ENCODE measurements around the gene OMP.

OMP gene

DNA sequence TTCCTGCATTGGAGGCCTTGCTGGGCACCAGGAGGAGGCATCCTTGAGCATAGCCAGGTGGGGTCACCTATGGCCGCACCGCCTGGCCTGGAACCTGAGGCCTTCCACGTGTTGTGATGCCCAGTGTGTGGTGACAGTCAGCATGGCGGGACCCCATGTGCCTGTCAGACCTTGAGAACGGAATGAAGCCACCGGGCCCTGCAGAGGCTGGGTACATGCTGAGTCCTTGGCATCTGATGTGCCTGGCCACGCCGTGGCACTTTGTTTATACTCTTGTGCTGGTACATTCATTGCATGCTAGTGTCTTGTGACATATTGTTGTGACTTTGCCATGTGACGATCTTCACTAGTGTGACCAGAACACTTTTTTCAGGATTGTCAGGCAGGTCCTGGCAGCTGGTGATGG is 16.9 kb downstream of the OMP start:
- Histone ChIP-seq H3K4me1 (ENCODE audit: control insufficient read depth, insufficient read depth, low read length) (no peaks in the 10 kb centered on the region), H3K27me3 (ENCODE audit: control insufficient read depth, insufficient read depth, low read length) (no peaks in the 10 kb centered on the region), H3K9me3 (ENCODE audit: control insufficient read depth, insufficient read depth, low read depth, low read length) (no peaks in the 10 kb centered on the region), H3K9ac (ENCODE audit: low read length) (no peak overlapping the region), H3K36me3 (ENCODE audit: control insufficient read depth, insufficient read depth, low read length) (peaks cover 17% of the 10 kb centered on the region), H3K4me3 (ENCODE audit: low read depth, low read length) (no peak overlapping the region), H3K27ac (ENCODE audit: low read depth, low read length) (no peak overlapping the region)

GRCh38 chr11:77120571-77120970 is 17.9 kb downstream of the OMP start:
- Histone ChIP-seq H3K4me1 (ENCODE audit: control insufficient read depth, insufficient read depth, low read length) (no peaks in the 10 kb centered on the region), H3K4me3 (ENCODE audit: low read depth, low read length) (no peak overlapping the region), H3K27me3 (ENCODE audit: control insufficient read depth, insufficient read depth, low read length) (no peaks in the 10 kb centered on the region), H3K36me3 (ENCODE audit: control insufficient read depth, insufficient read depth, low read length) (peaks cover 17% of the 10 kb centered on the region), H3K9me3 (ENCODE audit: control insufficient read depth, insufficient read depth, low read depth, low read length) (no peaks in the 10 kb centered on the region), H3K27ac (ENCODE audit: low read depth, low read length) (no peak overlapping the region), H3K9ac (ENCODE audit: low read length) (no peak overlapping the region)

- no peak overlapping the region for H3K4me3 ChIP-seq (ENCODE audit: low read depth, low read length)
- H3K27me3 ChIP-seq (ENCODE audit: control insufficient read depth, insufficient read depth, low read length): no peaks in the 10 kb centered on the region
- H3K9me3 ChIP-seq (ENCODE audit: control insufficient read depth, insufficient read depth, low read depth, low read length): no peaks in the 10 kb centered on the region
- no peaks in the 10 kb centered on the region for H3K4me1 ChIP-seq (ENCODE audit: control insufficient read depth, insufficient read depth, low read length)
- H3K36me3 ChIP-seq (ENCODE audit: control insufficient read depth, insufficient read depth, low read length): peaks cover 17% of the 10 kb centered on the region
- H3K27ac ChIP-seq (ENCODE audit: low read depth, low read length): no peak overlapping the region
- H3K9ac ChIP-seq (ENCODE audit: low read length): no peak overlapping the region
These were observed 18.5 kb downstream of the OMP start for GRCh38 chr11:77121096-77121640.

DNA sequence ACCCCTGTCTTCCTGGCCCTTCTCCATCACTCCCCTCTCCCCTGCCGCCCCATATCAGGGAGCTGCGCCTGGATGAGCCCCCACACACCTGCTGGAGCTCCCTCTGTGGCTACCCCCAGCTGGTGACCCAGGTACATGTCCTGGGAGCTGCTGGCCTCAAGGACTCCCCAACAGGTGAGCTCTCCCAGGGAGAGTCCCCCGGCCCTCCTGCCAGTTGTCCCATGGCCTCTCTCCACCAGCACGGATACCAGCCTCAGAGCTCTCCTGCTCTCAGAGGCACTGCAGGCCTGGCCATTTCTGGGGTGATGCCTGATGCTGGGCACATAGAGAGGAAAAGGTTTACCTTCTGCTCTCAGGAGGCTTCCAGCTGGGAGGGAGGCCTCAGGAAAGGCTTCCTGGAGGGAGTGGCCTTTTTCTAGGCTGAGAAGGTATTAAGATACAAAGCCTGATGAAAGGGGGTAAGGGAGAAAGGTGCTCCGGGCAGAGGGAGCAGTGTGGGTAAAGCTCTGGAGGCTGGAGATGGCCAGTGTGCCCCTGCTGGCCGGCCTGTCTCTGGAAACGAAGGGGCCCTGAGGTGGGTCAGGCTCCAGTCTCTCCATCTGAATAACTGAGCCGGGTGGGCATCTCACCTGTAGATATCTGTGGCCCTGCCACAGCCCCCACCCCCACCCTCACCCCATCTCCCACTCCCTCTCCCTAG is 19.4 kb downstream of the OMP start:
- Histone ChIP-seq H3K4me1 (ENCODE audit: control insufficient read depth, insufficient read depth, low read length) (peaks cover 4% of the 10 kb centered on the region; the same call in 1 of the 2 replicates), H3K9me3 (ENCODE audit: control insufficient read depth, insufficient read depth, low read depth, low read length) (no peaks in the 10 kb centered on the region), H3K27ac (ENCODE audit: low read depth, low read length) (no peak overlapping the region), H3K36me3 (ENCODE audit: control insufficient read depth, insufficient read depth, low read length) (peaks cover 17% of the 10 kb centered on the region), H3K4me3 (ENCODE audit: low read depth, low read length) (no peak overlapping the region), H3K9ac (ENCODE audit: low read length) (no peak overlapping the region), H3K27me3 (ENCODE audit: control insufficient read depth, insufficient read depth, low read length) (no peaks in the 10 kb centered on the region)

GRCh38 chr11:77122576-77123212 is 20.1 kb downstream of the OMP start:
- no peaks in the 10 kb centered on the region for H3K9me3 ChIP-seq (ENCODE audit: control insufficient read depth, insufficient read depth, low read depth, low read length)
- no peak overlapping the region for H3K4me3 ChIP-seq (ENCODE audit: low read depth, low read length)
- no peak overlapping the region for H3K9ac ChIP-seq (ENCODE audit: low read length)
- H3K27me3 ChIP-seq (ENCODE audit: control insufficient read depth, insufficient read depth, low read length): no peaks in the 10 kb centered on the region
- H3K36me3 ChIP-seq (ENCODE audit: control insufficient read depth, insufficient read depth, low read length): peaks cover 17% of the 10 kb centered on the region
- H3K27ac ChIP-seq (ENCODE audit: low read depth, low read length): no peak overlapping the region
- peaks cover 7% of the 10 kb centered on the region for H3K4me1 ChIP-seq (ENCODE audit: control insufficient read depth, insufficient read depth, low read length)

GRCh38 chr11:77123591-77123990 is 21.0 kb downstream of the OMP start:
- H3K36me3 ChIP-seq (ENCODE audit: control insufficient read depth, insufficient read depth, low read length): peaks cover 17% of the 10 kb centered on the region
- H3K4me1 ChIP-seq (ENCODE audit: control insufficient read depth, insufficient read depth, low read length): peaks cover 15% of the 10 kb centered on the region
- no peaks in the 10 kb centered on the region for H3K27me3 ChIP-seq (ENCODE audit: control insufficient read depth, insufficient read depth, low read length)
- no peaks in the 10 kb centered on the region for H3K9me3 ChIP-seq (ENCODE audit: control insufficient read depth, insufficient read depth, low read depth, low read length)
- H3K4me3 ChIP-seq (ENCODE audit: low read depth, low read length): no peak overlapping the region
- no peak overlapping the region for H3K9ac ChIP-seq (ENCODE audit: low read length)
- no peak overlapping the region for H3K27ac ChIP-seq (ENCODE audit: low read depth, low read length)

GRCh38 chr11:77124041-77124440 is 21.4 kb downstream of the OMP start:
- H3K4me1 ChIP-seq (ENCODE audit: control insufficient read depth, insufficient read depth, low read length): peaks cover 15% of the 10 kb centered on the region
- no peaks in the 10 kb centered on the region for H3K27me3 ChIP-seq (ENCODE audit: control insufficient read depth, insufficient read depth, low read length)
- H3K27ac ChIP-seq (ENCODE audit: low read depth, low read length): no peak overlapping the region
- no peaks in the 10 kb centered on the region for H3K9me3 ChIP-seq (ENCODE audit: control insufficient read depth, insufficient read depth, low read depth, low read length)
- H3K9ac ChIP-seq (ENCODE audit: low read length): no peak overlapping the region
- H3K4me3 ChIP-seq (ENCODE audit: low read depth, low read length): no peak overlapping the region
- H3K36me3 ChIP-seq (ENCODE audit: control insufficient read depth, insufficient read depth, low read length): peaks cover 17% of the 10 kb centered on the region

DNA sequence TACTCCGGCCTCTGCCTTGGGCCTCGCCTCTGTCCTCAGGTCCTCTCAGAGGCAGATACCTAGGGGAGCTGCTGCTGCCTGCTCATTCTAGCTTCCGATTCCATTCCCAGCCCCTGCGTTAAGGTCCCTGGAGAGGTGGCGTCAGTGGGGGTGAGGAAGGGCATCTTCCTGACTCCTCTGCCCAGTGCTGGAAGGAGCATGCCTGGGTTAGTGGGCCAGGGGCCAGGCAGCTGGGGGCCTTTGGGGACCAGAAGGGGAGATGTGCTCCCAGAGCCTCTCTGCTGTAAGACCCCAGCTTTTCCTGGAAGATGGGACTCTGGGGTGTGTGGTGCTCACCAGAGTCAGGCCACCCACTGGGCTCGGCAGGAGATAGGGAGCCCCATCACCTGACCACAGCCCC is 21.8 kb downstream of the OMP start:
- Histone ChIP-seq H3K27me3 (ENCODE audit: control insufficient read depth, insufficient read depth, low read length) (no peaks in the 10 kb centered on the region), H3K4me3 (ENCODE audit: low read depth, low read length) (no peak overlapping the region), H3K36me3 (ENCODE audit: control insufficient read depth, insufficient read depth, low read length) (peaks cover 15% of the 10 kb centered on the region), H3K4me1 (ENCODE audit: control insufficient read depth, insufficient read depth, low read length) (peaks cover 15% of the 10 kb centered on the region), H3K9me3 (ENCODE audit: control insufficient read depth, insufficient read depth, low read depth, low read length) (no peaks in the 10 kb centered on the region), H3K9ac (ENCODE audit: low read length) (no peak overlapping the region), H3K27ac (ENCODE audit: low read depth, low read length) (no peak overlapping the region)

- H3K27ac ChIP-seq (ENCODE audit: low read depth, low read length): no peak overlapping the region
- H3K4me3 ChIP-seq (ENCODE audit: low read depth, low read length): no peak overlapping the region
- H3K9me3 ChIP-seq (ENCODE audit: control insufficient read depth, insufficient read depth, low read depth, low read length): no peaks in the 10 kb centered on the region
- H3K9ac ChIP-seq (ENCODE audit: low read length): no peak overlapping the region
- peaks cover 15% of the 10 kb centered on the region for H3K4me1 ChIP-seq (ENCODE audit: control insufficient read depth, insufficient read depth, low read length)
- peaks cover 13% of the 10 kb centered on the region for H3K36me3 ChIP-seq (ENCODE audit: control insufficient read depth, insufficient read depth, low read length)
- no peaks in the 10 kb centered on the region for H3K27me3 ChIP-seq (ENCODE audit: control insufficient read depth, insufficient read depth, low read length)
These were observed 22.6 kb downstream of the OMP start for GRCh38 chr11:77125191-77125590.

DNA sequence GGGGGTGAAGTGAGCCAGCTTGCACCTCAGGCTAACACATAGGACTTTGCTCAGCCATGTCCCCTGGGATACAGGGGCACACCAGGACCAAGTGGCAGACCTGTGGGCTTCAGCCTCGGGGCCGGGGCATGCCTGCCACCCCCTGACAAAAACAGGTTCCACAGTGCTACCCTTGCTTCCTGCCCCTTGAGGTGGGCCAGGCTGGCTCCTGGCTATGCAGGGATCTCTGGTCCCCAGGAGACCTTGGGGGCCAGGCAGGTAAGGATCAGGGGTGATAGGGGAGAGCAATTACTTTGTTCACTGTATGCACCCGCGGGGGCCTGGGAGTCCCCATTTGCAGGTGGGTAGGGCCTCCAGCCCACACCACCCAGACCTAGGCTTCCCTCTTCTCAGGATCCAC is 23.1 kb downstream of the OMP start:
- no peaks in the 10 kb centered on the region for H3K27me3 ChIP-seq (ENCODE audit: control insufficient read depth, insufficient read depth, low read length)
- H3K27ac ChIP-seq (ENCODE audit: low read depth, low read length): no peak overlapping the region
- no peaks in the 10 kb centered on the region for H3K9me3 ChIP-seq (ENCODE audit: control insufficient read depth, insufficient read depth, low read depth, low read length)
- peaks cover 9% of the 10 kb centered on the region for H3K36me3 ChIP-seq (ENCODE audit: control insufficient read depth, insufficient read depth, low read length)
- H3K4me1 ChIP-seq (ENCODE audit: control insufficient read depth, insufficient read depth, low read length): peaks cover 15% of the 10 kb centered on the region
- no peak overlapping the region for H3K9ac ChIP-seq (ENCODE audit: low read length)
- H3K4me3 ChIP-seq (ENCODE audit: low read depth, low read length): no peak overlapping the region

GRCh38 chr11:77126156-77126775 is 23.6 kb downstream of the OMP start:
- Histone ChIP-seq H3K4me3 (ENCODE audit: low read depth, low read length) (no peak overlapping the region), H3K9ac (ENCODE audit: low read length) (no peak overlapping the region)

More at GRCh38 chr11:77126156-77126775, 23.6 kb downstream of the OMP start:
- H3K4me1 ChIP-seq (ENCODE audit: control insufficient read depth, insufficient read depth, low read length): peaks cover 15% of the 10 kb centered on the region
- H3K27me3 ChIP-seq (ENCODE audit: control insufficient read depth, insufficient read depth, low read length): no peaks in the 10 kb centered on the region
- H3K9me3 ChIP-seq (ENCODE audit: control insufficient read depth, insufficient read depth, low read depth, low read length): no peaks in the 10 kb centered on the region
- H3K27ac ChIP-seq (ENCODE audit: low read depth, low read length): no peak overlapping the region
- H3K36me3 ChIP-seq (ENCODE audit: control insufficient read depth, insufficient read depth, low read length): peaks cover 5% of the 10 kb centered on the region; the same call in 1 of the 2 replicates
